Activated CD4-positive, alpha-beta T cell treated with anti-CD3 and anti-CD28 coated beads, Interleukin-2, amount 50 U/mL, for 4 hours (primary cell): ENCODE measurements around the gene THRB.

Source experiments
- DNase-seq, 2 experiments: peaks; one replicate each; pipeline ENCODE4 v3.0.0-alpha.2; 2020

The THRB gene

DNA sequence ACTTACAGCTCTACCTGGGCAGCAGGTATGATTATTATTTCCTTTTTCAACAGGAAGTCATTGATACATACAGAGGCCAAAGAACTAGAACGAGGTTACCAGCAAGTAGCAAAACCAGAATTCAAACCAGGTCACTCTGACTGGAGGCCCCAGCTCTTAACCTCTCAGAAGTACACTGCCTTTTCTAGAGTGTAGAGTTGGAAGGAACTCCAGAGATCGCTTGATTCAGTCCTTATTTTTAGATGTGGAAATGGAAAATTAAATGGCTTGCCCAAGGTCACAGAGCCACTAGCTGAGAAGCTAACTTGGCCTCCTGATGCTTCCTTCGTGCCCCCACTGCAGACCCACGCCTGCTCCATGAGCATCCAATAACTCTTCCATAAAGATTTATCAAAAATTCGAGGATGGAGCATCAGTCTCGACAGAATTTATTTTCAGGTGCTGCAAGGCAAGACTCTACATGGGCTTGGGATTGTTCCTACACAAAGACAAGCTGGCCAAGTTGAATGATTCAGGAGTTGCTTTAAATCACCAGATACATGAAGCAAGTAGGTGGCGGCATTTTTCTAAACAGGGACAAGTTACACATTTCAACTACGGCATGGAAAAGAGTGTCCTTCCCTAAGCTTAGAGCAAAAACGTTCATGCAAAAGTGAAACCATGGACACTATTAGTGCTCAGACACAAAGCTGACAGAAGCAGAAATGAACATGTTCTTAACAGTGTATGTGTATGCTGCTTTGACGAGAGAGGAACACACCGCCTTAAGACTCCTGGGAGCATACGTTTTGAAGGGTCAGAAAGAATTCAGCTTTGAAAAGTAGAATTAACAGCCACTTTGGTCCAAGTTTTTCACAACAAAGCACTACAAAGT is 235.7 kb downstream of the THRB start:
- no peak for DNase-seq

GRCh38 chr3:24258260-24258659 is 236.4 kb downstream of the THRB start:
- no peak for DNase-seq

DNA sequence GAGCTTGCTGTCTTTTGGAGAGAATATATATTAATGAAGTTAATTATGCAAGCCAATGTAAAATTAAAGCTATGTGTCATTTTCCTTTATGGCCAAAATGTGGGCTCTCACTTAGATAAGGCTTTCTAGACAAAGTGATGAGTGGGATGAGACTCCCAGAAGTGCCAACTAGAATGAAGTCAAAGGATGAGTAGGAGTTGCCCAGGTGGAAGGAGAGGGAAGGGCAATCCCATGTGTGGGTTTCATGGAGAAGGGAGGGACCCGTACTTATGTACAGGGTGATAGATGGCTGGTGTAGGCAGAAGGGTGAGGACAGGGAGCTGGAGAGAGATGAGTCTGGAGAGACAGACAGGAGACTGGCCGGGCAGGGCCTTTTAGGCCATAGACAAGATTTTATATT is 239.2 kb downstream of the THRB start:
- DNase-seq = no peak

GRCh38 chr3:24254649-24255048 is 240.0 kb downstream of the THRB start:
- DNase-seq = no peak

DNA sequence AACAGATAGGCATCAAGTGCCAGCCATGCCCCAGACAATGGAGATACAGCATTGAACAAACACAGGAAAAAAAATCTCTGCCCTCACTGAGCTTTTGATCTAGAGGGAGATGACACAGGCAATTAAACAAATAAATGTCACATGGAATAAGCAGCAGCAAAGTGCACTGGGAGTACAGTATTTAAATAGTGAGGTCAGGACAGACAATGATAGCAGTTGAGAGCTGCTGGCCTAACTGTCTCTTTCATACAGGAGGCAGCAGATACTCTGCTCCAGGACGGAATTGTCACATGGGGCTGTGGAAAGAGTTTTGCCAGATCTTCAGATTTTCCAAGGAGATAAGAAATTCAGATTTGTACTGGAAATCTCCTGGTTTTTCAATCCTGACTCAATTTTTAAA is 241.3 kb downstream of the THRB start:
- DNase-seq = no peak

GRCh38 chr3:24249523-24249922 is 245.1 kb downstream of the THRB start:
- no peak for DNase-seq

GRCh38 chr3:24245056-24245455 is 249.6 kb downstream of the THRB start:
- DNase-seq = no peak

DNA sequence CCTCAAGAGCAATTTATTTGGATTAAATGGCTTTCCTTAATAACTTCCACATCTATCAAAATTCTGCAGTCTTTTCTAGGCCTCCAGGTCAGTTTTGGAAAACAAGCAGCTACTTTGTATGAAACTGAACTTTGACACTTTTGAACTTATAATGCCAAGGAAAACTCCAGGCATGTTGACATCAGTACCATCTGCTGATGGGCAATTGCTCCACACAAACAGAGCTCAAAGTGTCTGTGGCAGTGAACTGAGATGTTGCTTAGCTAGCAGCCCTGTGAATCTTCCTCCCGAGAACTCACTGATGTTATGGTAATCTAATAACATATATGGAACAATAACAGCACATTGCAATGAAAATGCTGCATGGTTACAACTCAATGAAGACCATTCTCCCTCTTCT is 250.2 kb downstream of the THRB start:
- DNase-seq = no peak

DNA sequence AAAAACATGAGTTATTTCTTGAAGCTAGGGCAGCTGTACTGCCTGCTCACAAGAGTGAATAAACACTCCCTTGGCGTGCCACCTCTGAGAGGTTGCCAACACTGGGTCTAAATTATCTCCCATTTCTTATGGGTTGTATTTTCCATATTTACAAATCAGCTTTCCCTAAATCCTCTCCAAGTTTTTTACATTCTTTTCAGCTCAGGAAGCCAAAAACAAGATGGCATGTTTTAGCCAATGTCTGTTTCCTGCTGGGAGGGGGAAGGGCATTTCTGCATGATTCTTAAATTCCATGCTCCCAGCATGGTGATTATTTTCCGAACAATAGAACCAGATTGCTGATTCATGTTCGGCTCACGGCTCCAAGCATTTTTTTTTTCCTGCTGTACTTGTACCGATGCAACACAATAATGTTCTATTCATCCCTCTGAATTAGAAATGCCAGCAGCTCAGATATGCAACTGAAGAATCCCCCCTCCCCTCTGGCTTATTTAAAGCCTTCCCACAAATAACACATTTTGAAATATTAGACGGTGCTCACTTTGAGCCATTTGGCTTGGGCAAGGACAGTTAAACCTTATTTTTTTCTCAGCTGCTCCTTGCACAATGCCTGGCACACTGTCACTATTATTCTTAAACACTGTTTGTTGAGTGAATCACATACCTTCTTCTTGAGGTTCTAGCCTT is 252.5 kb downstream of the THRB start:
- DNase-seq = no peak

- no peak for DNase-seq
These were observed 254.3 kb downstream of the THRB start for GRCh38 chr3:24240306-24240705.

DNA sequence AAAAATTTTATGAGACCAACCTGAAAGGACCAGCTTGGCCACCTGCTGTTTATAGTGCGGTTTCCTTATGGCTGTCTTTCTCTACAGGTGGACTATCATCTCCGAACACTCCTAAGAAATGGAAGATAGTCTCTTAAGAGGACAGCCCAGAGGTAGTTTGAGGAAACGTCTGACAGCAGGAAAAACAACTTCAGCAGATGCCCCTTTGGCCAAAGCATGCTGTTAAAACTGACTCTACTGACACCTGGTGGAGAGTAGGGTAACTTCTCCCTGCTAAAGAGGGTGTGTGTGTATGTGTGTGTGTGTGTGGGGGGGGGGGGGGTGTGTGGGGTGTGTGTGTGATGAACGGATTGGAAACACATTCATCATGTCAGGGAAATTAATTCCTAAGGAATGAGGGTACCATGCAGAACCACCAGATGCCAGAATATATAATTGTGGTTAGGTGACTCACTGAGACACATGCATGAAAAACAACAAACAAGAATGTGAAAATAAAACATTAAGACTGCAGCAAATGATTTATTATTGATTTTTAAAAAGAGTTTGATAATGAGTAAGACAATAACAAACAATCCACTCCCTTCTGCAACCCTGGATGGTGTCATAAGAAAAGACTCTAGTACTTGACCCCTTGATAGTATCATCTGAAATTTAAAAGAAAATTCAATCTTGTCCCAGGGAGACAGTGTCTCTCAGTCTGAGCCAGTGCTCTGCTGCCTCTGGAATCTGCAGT is 256.5 kb downstream of the THRB start:
- DNase-seq = no peak

DNA sequence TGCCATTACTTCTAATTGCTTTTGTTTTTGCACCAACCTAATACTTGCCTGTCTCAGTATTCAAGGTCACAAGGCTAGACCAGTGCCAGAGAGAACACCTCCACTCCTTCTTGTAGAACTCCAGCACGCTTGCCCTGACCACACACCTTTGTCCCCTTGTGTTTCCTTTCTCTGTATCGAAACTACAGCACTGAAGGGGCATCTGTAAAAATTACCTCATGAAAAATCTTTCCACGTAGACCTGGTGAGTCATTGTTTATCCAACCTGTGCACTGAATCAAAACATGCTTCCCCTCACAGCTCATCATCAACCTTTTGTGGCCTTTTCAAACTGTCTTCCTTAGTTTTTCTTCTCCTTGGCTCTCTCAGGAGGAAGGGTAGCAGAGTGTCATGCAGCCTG is 259.5 kb downstream of the THRB start:
- no peak for DNase-seq

GRCh38 chr3:24232784-24233183 is 261.9 kb downstream of the THRB start:
- DNase-seq = no peak

GRCh38 chr3:24229468-24230221 is 265.0 kb downstream of the THRB start:
- DNase-seq = no peak

- no peak for DNase-seq
These were observed 267.0 kb downstream of the THRB start for GRCh38 chr3:24227635-24228034.

GRCh38 chr3:24226397-24226796 is 268.3 kb downstream of the THRB start:
- no peak for DNase-seq

DNA sequence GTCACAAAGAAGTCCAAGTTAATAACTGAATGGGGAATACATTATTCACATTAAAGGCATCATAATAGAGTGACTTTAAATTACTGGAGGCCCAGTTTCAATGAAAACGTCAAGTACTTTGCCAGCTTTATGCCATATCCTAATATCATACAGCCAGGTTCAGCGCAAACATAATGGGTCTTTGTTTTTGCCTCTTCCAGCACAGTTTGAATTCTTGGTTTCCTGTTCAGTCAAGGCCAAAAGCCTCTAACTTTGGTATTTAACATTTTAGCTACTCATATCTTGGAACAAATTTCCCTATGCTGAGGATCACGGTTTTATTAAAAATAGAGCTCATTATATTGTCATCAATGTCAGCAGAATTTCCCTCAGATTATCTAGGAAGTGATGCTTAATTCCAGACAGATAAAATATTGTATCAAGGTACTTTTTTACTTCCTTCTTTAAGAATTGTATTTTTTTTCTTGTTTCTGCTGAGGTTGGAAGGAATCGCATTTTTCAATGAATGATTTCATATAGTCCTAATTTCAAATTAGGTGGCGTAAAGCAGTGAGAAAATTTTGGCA is 269.2 kb downstream of the THRB start:
- DNase-seq = no peak

- DNase-seq = no peak
These were observed 269.8 kb downstream of the THRB start for GRCh38 chr3:24224666-24225384.

GRCh38 chr3:24222165-24222805 is 272.4 kb downstream of the THRB start:
- no peak for DNase-seq

DNA sequence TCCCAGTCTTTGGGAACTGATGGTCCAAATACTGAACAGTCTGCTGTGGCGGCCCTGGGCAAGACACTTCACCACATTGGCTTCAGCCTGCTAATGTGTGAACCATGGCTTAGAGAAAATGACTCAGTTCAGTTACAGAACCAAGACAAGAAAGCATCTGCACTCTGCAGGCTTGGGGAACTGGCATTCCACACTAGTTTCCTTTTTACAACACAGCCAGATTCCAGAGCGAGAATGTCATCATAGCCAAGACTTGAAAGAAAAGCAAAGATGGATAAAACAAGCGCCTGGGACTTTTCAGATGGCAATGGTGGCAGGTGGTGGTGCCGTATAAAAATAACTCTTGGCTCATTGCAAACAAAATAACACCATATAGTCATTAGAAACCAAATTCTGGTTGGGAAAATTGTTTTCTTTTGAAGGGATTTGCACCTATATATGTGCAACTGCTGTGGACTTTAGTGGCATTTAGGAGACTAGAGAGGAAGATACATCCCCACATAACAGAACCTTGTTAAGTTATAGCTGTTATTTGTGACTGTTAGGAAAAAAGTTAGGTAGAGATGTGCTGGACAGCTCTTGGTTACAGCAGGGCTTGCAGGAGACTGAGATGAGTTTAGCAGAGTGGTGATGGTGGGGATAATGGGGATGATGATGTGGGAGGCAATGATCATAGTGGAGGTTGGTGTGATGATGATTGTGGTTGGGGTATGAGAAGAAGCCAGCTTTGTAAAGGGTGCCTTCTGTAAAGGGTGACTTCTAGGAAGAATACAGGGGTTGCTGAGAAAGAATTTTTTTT is 273.6 kb downstream of the THRB start:
- no peak for DNase-seq

DNA sequence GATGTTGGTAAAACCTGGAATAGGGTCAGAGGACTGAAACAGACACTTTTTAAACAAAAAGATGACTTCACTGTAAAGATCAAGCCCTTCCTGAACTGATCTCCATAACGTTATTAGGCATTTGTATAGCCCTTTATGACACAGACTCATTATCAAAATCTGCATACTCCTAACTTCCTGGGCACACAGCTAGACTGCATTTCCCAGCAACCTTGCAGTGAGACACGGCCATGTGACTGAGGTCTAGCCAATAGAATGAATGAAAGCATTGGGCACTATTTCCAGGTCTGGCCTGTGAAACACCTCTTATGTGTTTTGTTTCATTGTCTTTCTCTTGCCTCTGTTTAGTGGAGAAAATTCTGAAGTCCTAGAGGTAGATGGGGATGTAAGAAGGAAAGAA is 279.1 kb downstream of the THRB start:
- DNase-seq = no peak
